HG03520 (cell line): ENCODE data around the gene USP33.
"Not testable (repeated sequence)": the region's sequence is repeated elsewhere in the genome, so short reads cannot be mapped to it uniquely, and the experiment has no call there.

Source experiments
- ATAC-seq: cut with Tn5 transposase; IDR thresholded peaks from one replicate; pipeline ENCODE4 v1.9.1; 2021; ENCODE audit warnings: mild to moderate bottlenecking, moderate library complexity; ENCODE audit not compliant: unreplicated experiment

Gene USP33

DNA sequence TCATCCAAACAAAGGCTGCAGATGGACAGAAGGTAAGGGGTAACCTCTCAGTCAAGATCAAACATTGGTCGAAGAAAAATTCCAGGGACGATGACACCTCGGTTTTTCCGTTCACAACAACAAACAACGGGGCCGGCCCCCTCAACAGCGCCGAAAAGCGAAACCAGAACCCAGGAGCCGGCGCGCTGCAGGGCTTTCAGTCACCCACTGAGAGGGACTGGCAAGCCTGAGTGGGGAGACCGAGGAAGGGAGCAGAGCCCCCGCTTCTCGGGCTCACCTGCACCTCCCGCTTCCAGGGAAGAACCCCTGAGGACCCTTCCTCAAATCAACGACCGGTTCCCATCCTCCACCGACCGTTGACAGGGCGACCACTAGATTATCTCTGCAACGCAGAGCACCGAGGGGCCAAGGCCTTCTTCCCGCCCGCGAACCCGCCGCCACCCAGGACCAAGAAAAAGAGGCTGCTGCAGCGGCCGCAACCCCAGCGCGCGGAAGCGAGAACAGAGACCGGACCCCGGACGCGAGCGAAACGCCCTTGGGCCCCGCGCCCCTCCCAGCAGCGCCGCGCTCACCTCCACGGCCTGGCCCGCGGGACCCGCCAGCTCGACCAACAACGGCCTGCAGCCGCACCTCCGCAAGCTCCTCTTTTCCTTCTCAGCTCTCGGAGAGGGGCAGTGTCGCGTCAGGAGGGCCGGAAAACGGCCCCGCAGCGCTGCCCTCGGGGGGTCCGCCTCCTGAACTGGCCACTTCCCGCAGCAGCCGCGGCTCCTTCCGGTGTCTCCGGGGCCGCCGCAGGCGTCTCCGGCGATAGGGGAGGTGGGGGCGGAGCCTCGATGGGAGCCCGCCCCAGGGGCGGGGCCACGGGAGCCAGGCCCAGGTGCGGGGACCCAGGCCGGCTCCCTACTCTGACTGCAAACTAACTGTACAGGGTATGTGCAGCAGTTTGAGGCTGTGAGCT, at the start of gene USP33:
Gene USP33 (minus strand): TSS at position 782 of the 958 bp plus-strand sequence. CDS start 18,155 bp downstream, outside the sequence.
- peak; percentile 93 for ATAC-seq

DNA sequence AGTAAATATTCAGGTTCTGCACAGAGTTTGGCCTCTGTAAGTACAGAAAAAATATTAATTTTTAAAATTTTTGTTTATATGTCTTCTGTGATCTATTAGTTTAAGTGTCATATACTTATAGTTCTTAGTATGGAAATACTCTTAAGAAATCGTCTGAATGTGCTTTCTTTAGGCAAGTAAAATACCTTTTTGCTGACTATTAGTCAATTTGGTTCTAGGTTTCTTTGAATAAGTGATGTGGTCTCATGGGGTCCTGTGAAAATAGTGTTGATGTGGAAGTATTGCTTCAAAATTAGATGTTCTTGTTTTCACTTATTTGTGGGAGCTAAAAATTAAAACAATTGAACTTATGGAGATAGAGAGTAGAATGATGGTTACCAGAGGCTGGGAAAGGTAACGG, 43.7 kb upstream of the USP33 start:
- no peak for ATAC-seq

DNA sequence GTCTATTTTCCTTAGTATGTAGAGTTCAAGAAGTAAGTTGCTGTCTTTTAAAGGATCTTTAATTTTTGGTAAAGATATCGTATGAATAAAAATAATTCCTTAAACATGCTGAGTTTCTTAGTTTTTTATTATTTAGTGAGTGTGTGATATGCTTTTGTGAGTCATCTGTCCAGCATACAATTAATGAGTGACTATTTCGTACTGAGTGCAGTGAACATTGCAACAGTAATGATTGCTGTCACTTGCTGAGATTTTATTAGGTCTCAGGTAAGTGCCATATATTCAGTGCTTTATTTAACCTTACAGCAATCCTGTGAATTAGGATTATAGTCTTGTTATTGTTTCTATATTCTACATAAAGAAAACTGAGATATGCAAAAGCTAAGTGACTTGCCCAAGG, 42.4 kb upstream of the USP33 start:
- no peak for ATAC-seq

DNA sequence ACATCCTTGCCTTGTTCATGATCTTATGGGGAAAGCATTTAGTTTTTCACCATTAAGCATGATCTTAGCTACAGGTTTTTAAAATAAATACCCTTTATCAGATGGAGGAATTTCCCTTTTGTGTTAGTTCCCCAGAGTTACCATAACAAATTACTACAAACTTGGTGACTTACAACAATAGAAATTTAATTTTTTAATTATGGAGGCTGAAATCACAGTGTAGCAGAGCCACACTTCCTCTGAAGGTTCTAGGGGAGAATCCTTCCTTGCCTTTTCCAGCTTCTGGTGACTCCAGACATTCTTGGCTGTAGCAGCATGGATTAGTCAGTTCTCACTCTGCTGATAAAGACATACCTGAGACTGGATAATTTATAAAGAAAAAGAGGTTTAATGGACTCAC, 38.3 kb upstream of the USP33 start:
- ATAC-seq = no peak

DNA sequence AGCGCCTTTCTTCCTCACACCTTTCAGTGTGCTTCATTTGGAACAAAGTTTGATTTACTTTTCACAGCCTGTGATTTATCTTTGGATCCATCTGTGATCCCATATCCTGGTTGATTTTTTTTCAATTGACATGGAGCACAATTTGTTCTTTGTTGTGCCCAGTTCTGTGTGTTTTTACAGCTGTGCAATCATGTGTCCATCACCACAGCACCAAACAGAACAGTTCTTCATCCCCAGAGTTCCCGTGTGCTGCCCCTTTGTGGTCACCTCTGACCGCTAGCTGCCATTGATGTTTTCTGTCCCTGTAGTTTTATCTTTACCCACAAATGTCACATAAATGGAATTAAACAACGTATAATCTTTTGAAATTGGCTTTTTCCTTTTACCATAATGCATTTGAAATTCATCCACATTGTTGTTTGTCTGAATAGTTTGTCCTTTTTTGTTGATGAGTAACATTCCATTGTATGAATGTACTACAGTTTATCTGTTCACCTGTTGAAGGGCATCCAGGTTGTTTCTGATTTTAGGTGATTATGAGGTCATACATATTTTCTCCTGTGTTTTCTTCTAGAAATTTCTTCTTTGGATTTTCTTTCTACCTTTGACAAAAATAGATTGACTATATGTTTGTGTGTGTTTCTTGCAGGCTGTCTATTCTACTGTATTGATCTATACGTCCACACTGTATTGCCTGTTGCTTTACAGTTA, 37.2 kb upstream of the USP33 start:
- ATAC-seq = no peak

DNA sequence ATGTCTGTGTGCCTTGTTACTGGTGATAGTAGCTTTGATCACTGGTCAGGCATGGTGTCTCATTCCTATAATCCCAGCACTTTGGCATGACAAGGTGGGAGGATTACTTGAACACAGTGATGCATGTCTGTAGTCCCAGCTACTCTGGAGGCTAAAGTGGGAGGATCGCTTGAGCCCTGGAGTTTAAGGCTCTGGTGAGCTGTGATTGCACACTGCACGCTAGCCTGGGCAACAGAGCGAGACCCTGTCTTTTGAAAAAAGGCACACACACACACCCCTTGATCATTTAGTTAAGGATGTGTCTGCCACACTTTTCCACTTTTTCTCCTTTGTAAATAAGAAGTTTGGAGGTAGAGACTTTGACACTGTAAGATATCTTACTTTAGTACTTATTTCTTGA, 34.9 kb upstream of the USP33 start:
- ATAC-seq = no peak

DNA sequence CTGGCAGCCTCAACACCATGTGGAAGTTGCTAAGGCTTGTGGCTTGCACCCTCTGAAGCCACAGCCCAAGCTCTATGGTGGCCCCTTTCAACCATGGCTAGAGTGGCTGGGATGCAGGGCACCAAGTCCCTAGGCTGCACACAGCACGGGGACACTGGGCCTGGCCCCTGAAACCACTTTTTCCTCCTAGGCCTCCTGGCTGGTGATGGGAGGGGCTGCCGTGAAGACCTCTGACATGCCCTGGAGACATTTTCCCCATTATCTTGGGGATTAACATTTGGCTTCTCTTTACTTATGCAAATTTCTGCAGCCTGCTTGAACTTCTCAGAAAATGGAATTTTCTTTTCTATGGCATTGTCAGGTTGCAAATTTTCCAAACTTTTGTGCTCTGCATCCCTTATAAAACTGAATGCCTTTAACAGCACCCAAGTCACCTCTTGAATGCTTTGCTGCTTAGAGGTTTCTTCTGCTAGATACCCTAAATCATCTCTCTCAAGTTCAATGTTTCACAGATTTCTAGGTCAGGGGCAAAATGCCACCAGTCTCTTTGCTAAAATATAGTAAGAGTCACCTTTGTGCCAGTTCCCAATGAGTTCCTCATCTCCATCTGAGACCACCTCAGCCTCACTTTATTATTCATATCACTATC, 26.6 kb upstream of the USP33 start:
- not testable (repeated sequence) for ATAC-seq

DNA sequence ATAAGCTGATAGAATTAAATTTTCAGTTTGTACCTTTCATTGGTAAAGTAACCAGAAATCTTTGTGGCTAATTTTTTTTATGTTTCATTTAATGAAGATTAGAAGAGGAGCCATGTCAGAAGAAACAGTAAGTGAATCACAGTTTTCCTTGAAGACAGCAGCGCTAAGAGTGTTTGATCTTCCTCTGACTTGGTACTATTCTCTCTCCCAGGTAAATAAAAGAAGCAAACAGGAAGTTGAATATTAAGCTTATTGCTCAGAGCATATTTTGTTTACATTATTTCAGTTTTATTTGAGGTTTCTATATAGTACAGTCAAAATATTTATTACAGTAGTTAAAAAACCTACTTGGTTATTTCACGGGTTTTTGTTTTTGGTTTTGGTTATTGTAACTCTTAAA, 23.5 kb upstream of the USP33 start:
- ATAC-seq = no peak

DNA sequence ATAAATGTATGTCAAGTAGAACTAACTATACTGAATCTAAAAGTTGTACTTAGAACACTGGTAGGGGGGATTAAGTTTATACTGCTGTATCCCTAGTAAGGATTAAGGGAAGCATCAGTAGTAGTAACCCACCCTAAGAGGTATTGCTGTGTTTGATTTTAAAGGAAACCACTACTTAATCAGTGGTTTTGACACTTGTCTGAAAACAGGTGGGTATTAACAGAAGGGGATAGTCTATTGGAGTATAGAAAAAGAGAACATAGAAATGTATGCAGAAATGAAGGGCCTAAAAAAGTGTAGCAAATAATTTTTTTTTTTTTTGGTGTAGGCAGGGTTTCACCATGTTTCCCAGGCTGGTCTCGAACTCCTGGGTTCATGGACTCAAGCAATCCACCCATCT, 22.0 kb upstream of the USP33 start:
- no peak for ATAC-seq

DNA sequence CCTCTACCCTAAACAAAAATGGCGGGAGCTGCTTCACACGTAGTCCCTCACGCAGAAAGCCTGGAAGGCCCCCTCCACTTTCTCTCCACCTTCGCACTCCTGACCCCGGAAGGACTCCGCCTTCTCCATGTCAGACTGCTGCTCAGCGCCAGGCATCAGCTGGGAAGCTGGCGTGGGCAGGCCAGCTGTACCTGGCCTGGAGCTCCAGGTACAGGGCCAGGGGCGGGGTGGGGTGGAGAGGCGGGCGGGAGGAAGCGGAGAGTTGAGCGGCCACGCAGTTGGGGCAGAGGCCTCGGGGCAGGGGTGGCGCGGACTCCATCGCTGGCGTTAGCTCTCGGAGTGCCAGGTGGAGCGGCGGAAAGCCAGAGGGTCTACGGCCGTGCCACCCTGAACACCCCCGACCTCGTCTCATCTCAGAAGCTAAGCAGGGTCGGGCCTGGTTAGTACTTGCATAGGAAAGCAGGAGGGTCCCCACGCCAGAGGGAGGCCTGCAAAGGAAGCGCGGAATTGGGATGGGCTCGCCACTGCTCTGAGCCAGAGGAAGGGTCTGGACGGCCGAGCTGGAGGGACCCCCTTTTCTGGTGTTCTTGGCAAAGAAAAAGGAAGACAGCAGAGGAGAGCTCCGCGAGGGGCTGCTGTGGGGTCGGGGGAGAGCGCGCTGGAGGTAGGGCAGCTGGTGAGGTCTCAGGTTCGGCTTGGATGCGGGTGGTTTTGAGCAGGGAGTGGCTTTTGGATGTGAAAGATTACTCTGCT, 20.1 kb upstream of the USP33 start, which contains the start of gene MIGA1:
Gene MIGA1 (plus strand): TSS at position 121 of the 753 bp plus-strand sequence. CDS start 3,604 bp downstream, outside the sequence.
- peak; percentile 93 for ATAC-seq

DNA sequence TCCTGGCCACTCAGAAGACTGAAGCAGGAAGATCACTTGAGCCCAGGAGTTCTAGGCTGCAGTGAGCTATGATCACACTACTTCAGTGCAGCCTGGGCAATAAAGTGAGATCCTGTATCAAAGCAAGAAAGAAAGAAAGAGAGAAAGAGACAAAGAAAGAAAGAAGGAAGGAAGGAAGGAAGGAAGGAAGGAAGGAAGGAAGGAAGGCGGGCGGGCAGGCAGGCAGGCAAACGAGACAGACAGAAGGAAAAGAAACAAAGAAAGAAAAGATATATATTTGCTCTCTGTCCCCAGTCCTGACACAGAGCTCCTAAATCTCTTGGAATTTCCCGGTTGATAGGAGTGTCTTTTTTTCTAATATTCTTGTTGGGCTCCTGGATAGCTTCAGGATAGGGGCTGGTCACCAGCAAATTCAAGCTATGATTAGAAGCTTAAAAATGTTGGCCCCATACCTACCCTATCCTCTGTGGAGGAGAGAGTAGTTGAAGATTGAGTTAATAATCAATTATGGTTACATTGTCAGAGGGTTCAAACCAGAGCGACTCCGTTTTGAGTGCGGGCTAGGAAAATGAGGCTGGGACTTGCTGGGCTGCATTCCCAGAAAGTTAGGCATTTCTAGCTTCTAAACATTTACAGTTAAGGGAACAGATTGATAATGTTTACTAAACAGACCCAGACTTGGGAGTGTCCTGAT, 16.5 kb upstream of the USP33 start:
- ATAC-seq = no peak

DNA sequence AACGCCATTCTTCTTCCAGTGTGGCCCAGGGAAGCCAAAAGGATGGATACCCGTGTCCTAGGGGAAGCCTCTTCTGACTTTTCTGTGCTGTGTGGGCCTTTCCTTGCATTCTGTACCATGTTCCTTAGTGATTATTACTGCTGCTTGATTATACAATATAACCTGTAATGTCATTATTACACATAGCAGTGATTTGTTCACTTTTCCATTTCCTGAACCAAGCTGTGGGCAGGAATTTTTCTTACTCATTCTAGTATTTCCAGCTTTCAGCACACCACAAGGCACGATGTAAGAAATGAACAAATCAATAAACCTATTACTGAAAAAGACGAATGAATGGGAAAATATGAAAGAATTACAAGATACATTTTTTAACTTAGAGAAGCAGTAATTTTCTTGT, 8.4 kb upstream of the USP33 start:
- ATAC-seq = no peak

DNA sequence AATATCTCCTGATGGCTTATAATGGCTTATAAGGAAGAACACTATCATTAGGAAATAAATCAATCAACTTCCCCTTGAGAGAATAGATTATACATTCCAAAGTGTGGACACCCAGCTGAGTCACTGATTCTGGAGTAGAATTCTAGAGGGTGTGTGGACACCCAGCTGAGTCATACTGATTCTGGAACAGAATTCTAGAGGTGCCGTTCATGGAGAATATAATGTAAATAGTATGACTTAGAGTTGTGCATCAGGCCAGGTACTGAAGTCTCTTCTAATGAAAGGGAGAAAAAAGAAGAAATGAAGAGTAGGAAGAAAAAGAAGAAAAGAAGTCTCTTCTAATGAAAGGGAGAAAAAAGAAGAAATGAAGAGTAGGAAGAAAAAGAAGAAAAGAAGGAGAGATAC, 2.4 kb upstream of the USP33 start:
- ATAC-seq = no peak

DNA sequence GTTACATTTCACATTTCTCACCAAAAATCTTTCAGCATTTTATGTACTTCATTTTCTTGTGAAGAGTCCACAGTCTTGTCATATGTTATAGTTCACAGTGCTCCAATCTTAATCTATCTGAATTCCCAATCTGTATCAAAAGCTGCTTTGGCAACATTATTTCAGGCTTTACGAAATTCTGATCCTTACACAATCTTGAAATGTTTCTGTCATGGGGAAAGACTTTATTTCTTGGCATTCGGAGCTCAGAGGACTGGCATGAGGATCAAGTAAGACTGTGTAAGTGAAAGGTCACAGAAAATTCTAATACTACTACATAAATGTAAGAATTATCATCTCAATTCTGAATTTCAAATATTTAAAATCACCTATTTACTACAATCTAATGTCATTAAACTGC, 2.0 kb downstream of the USP33 start:
- ATAC-seq = no peak

DNA sequence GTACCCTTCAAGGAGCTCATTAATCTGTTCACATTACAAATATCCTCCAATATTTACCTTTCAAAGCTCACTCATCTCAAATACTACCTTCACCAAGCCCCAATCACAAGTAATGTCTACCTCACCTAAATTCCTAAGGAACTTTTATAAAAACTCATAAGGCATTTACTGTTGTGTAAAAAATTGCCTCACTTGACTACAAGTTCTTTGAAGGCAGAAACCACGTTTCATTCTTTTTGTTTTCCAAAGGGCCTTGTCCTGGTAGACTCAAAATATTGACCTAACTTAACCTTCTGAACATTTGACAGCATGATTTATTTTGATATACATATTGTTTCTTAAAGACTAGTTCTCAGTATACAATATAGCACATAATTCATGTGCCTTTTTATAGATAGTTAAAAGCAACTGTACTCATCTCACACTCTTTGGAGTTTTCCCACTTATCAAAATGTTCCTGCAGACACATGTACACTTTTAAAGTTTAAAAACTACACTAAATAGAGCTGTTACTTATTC, 2.5 kb downstream of the USP33 start:
- no peak for ATAC-seq

DNA sequence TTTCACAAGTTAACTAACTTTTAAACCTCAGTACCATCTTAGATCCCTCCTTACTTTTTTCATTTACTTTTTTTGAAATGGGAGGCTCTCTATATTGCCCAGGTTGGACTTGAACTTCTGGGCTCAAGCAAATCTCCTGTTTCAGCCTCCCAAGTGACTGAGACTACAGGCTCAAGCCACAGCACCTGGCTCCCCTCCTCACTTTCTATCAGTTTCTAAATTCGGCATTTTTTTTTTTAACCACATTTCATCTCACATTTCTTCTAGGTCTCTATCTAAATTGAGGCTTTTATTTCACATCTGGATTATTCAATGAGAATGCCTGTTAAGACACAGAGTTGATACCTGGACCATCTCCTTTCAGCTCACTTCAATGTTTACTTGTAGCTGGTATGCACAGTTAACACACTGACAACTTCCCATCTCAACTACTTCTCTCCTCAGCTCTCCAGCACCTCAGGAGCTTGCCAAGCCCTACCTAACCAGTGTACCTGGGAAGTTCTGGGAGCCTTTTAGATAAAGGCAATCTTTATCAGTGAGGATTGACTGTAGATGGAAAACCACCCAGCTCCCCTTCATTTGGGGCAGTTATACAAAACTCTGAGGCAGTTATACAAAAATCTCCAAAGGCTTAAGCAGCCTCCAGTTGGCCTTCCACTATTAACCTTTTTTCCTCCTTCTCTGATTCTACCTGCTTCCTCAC, 3.4 kb downstream of the USP33 start:
- ATAC-seq = no peak

DNA sequence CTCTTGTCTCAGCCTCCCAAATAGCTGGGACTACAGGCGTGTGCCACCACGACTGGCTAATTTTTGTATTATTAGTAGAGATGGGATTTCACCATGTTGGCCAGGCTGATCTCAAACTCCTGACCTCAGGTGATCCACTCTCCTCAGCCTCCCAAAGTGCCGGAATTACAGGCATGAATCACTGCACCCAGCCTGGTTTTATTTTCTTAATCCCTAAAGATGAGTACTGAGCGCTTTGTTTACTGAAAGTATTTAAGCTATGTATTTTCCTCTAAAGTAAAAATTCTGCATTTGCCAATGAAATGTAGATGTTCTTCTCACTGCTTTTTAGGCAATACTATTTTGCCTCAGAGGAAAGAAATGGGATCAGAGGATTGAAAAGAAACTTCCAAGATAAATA, 10.2 kb downstream of the USP33 start:
- ATAC-seq = not testable (repeated sequence)

DNA sequence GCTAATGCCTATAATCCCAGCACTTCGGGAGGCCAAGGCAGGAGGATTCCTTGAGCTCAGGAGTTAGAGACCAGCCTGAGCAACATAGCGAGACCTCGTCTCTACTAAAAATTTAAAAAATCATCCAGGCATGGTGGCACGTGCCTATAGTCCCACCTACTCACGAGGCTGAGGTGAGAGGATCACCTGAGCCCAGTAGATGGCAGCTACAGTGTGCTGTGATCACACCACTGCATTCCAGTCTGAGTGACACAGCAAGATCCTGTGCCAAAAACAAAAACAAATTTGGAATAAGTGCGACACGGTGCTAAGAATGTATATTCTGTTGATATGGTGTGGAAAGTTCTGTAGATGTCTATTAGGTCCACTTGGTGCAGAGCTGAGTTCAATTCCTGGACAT, 15.1 kb downstream of the USP33 start:
- ATAC-seq = no peak

DNA sequence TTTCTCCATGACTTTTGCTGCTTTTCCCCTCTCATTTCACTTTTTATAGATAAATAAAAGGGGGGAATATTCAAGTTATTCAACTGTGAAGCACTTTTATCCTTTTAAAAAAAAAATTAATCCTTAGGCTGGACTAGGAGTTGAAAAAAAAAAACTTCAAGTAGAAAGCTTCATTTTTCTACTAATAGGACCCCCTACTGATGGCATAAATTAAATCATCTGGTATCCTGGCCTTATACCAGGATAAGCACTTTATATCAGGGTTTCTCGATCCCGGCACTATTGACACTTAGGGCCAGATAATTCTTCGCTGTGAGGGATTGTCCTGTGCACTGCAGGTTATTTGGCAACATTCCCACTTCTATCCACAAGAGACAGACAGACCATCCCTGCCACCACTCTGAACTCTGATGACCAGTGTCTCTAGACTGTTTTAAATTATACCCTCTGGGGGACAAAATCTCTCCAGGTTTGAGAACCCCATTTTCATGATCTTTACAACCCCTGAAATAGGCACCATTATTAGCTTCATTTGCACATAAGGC, 17.6 kb downstream of the USP33 start:
- ATAC-seq = no peak
